ENCODE measurements around the gene SLC9A9. TPM values are rescaled to one million over a fixed set of nuclear protein-coding genes. Genes with fewer than 3 reads are reported as not detected.

Gene SLC9A9
- total RNA-seq, 2 donors from 2014 or later: 29.6 to 60.1 TPM

- Histone ChIP-seq H3K27ac (no peak overlapping the region), H3K4me3 (no peak overlapping the region), H3K27me3 (replicated peaks; ENCODE audit: insufficient read depth) (no peaks in the 10 kb centered on the region), H3K36me3 (no peaks in the 10 kb centered on the region), H3K4me1 (ENCODE audit: control insufficient read depth in 1 of 2, low read depth in 2 of 2) (no peaks in the 10 kb centered on the region), H3K9me3 (peaks cover 14% of the 10 kb centered on the region)
- no peak for TF ChIP-seq CTCF (IDR thresholded peaks at IDR 0.05)
- DNase-seq (ENCODE audit: low spot score) (no peak), ATAC-seq (ENCODE audit: insufficient number of reproducible peaks, low FRiP score, low read depth) (no peak)
Observed at GRCh38 chr3:143633816-143634215, 214.5 kb downstream of the SLC9A9 start.

GRCh38 chr3:143629726-143630125 is 218.5 kb downstream of the SLC9A9 start:
- no peak for TF ChIP-seq CTCF (IDR thresholded peaks at IDR 0.05)
- ATAC-seq (ENCODE audit: insufficient number of reproducible peaks, low FRiP score, low read depth): no peak
- H3K27ac ChIP-seq: no peak overlapping the region
- H3K4me1 ChIP-seq (ENCODE audit: control insufficient read depth in 1 of 2, low read depth in 2 of 2): no peaks in the 10 kb centered on the region
- H3K27me3 ChIP-seq (replicated peaks; ENCODE audit: insufficient read depth): no peaks in the 10 kb centered on the region
- H3K4me3 ChIP-seq: no peak overlapping the region
- H3K9me3 ChIP-seq: no peaks in the 10 kb centered on the region
- DNase-seq (ENCODE audit: low spot score): no peak
- H3K36me3 ChIP-seq: no peaks in the 10 kb centered on the region

GRCh38 chr3:143628971-143629370 is 219.3 kb downstream of the SLC9A9 start:
- no peaks in the 10 kb centered on the region for H3K27me3 ChIP-seq (replicated peaks; ENCODE audit: insufficient read depth)
- H3K4me1 ChIP-seq (ENCODE audit: control insufficient read depth in 1 of 2, low read depth in 2 of 2): no peaks in the 10 kb centered on the region
- H3K27ac ChIP-seq: no peak overlapping the region
- H3K9me3 ChIP-seq: no peaks in the 10 kb centered on the region
- no peak overlapping the region for H3K4me3 ChIP-seq
- H3K36me3 ChIP-seq: no peaks in the 10 kb centered on the region
- TF ChIP-seq CTCF (IDR thresholded peaks at IDR 0.05): no peak
- DNase-seq (ENCODE audit: low spot score) (no peak), ATAC-seq (ENCODE audit: insufficient number of reproducible peaks, low FRiP score, low read depth) (no peak)

- DNase-seq (ENCODE audit: low spot score) (no peak), ATAC-seq (ENCODE audit: insufficient number of reproducible peaks, low FRiP score, low read depth) (no peak)
- H3K9me3 ChIP-seq: no peaks in the 10 kb centered on the region
- H3K4me1 ChIP-seq (ENCODE audit: control insufficient read depth in 1 of 2, low read depth in 2 of 2): no peaks in the 10 kb centered on the region
- TF ChIP-seq CTCF (IDR thresholded peaks at IDR 0.05): no peak
- no peak overlapping the region for H3K4me3 ChIP-seq
- H3K36me3 ChIP-seq: no peaks in the 10 kb centered on the region
- H3K27ac ChIP-seq: no peak overlapping the region
- no peaks in the 10 kb centered on the region for H3K27me3 ChIP-seq (replicated peaks; ENCODE audit: insufficient read depth)
Observed at GRCh38 chr3:143627336-143627735, 220.9 kb downstream of the SLC9A9 start.

GRCh38 chr3:143619231-143619630 is 229.0 kb downstream of the SLC9A9 start:
- H3K36me3 ChIP-seq: no peaks in the 10 kb centered on the region
- no peak overlapping the region for H3K4me3 ChIP-seq
- no peak for DNase-seq (ENCODE audit: low spot score)
- no peak for TF ChIP-seq CTCF (IDR thresholded peaks at IDR 0.05)
- H3K4me1 ChIP-seq (ENCODE audit: control insufficient read depth in 1 of 2, low read depth in 2 of 2): no peaks in the 10 kb centered on the region
- no peaks in the 10 kb centered on the region for H3K9me3 ChIP-seq
- ATAC-seq (ENCODE audit: insufficient number of reproducible peaks, low FRiP score, low read depth): no peak
- no peaks in the 10 kb centered on the region for H3K27me3 ChIP-seq (replicated peaks; ENCODE audit: insufficient read depth)
- H3K27ac ChIP-seq: no peak overlapping the region
